OCI-LY1 (cell line): ENCODE results near the gene PROK2.

Experiments
- H2AFZ ChIP-seq: fragments of 200-600 bp; sonication (generic), shearing (Covaris generic); 2 replicates; pipeline ENCODE4 v1.6.0; 2014; ENCODE audit warnings: antibody characterized with exemption, mild to moderate bottlenecking, low read length
- H3F3A ChIP-seq: fragments of 200-600 bp; sonication (generic), shearing (Covaris generic); 2 replicates; pipeline ENCODE4 v1.6.0; 2014; ENCODE audit warnings: mild to moderate bottlenecking, antibody characterized with exemption, low read length, moderate library complexity; ENCODE audit not compliant: insufficient read depth
- H3K27ac ChIP-seq: fragments of 200-600 bp; sonication (generic); 2 replicates; pipeline ENCODE4 v1.5.1; 2014; ENCODE audit warnings: low read length, mixed run types, mild to moderate bottlenecking, low read depth; ENCODE audit not compliant: poor library complexity, severe bottlenecking
- H3K27me3 ChIP-seq: fragments of 200-600 bp; sonication (generic); 2 replicates; pipeline ENCODE4 v1.6.0; 2014; ENCODE audit warnings: antibody characterized with exemption, mild to moderate bottlenecking, low read length, moderate library complexity; ENCODE audit not compliant: insufficient read depth
- H3K36me3 ChIP-seq: fragments of 200-600 bp; sonication (generic); 2 replicates; pipeline ENCODE4 v1.6.1; 2014; ENCODE audit warnings: mild to moderate bottlenecking, antibody characterized with exemption, low read length, moderate library complexity, mixed read lengths; ENCODE audit not compliant: insufficient read depth
- H3K4me1 ChIP-seq: fragments of 200-600 bp; sonication (generic); 2 replicates; pipeline ENCODE4 v1.5.1; 2014; ENCODE audit warnings: mild to moderate bottlenecking, low read length, moderate library complexity; ENCODE audit not compliant: insufficient read depth, severe bottlenecking
- H3K4me2 ChIP-seq: fragments of 200-600 bp; sonication (generic), shearing (Covaris generic); 2 replicates; pipeline ENCODE4 v1.6.1; 2014; ENCODE audit warnings: low read length
- H3K4me3 ChIP-seq: fragments of 200-600 bp; sonication (generic); 2 replicates; pipeline ENCODE4 v1.5.1; 2014; ENCODE audit warnings: low read length, low read depth, mild to moderate bottlenecking, mixed read lengths; ENCODE audit not compliant: poor library complexity, severe bottlenecking
- H3K79me2 ChIP-seq: fragments of 200-600 bp; shearing (Covaris generic); 2 replicates; pipeline ENCODE4 v1.6.1; 2016; ENCODE audit warnings: mixed run types, low read length, mixed read lengths; ENCODE audit not compliant: insufficient read depth
- H3K9ac ChIP-seq: fragments of 200-600 bp; sonication (generic), shearing (Covaris generic); 2 replicates; pipeline ENCODE4 v1.6.1; 2014; ENCODE audit warnings: mild to moderate bottlenecking, low read length, mixed read lengths
- H3K9me2 ChIP-seq: fragments of 200-600 bp; sonication (generic), shearing (Covaris generic); 2 replicates; pipeline ENCODE4 v1.6.1; 2014; ENCODE audit warnings: low read depth, mild to moderate bottlenecking, low read length, mixed read lengths
- H3K9me3 ChIP-seq: fragments of 200-600 bp; shearing (Covaris generic); 2 replicates; pipeline ENCODE4 v1.6.1; 2014; ENCODE audit warnings: low read length, mixed read lengths
- H4K20me1 ChIP-seq: fragments of 200-600 bp; sonication (generic), shearing (Covaris generic); 2 replicates; pipeline ENCODE4 v1.6.0; 2016; ENCODE audit warnings: mild to moderate bottlenecking, low read length; ENCODE audit not compliant: insufficient read depth
- CTCF ChIP-seq: fragments of 200-600 bp; sonication (generic), shearing (Covaris generic); IDR thresholded peaks from 2 replicates; pipeline ENCODE4 v1.5.1; 2017; ENCODE audit warnings: mild to moderate bottlenecking, antibody characterized with exemption, low read length, moderate library complexity, mixed read lengths
- EZH2 ChIP-seq: fragments of 200-600 bp; sonication (generic), shearing (Covaris generic); IDR thresholded peaks from 2 replicates; pipeline ENCODE4 v1.8.0; 2017; ENCODE audit warnings: borderline replicate concordance, mixed run types, mild to moderate bottlenecking, antibody characterized with exemption, low read length, moderate library complexity, mixed read lengths

PROK2 gene

GRCh38 chr3:71771126-71771525 is 13.8 kb downstream of the PROK2 start:
- no peaks in the 10 kb centered on the region for H3K79me2 ChIP-seq
- no peaks in the 10 kb centered on the region for H3K27me3 ChIP-seq
- H3K36me3 ChIP-seq, result no peaks in the 10 kb centered on the region
- no peaks in the 10 kb centered on the region for H3K9me2 ChIP-seq
- H2AFZ ChIP-seq, result no peak overlapping the region
- no peak overlapping the region for H3K4me3 ChIP-seq
- no peak overlapping the region for H3K27ac ChIP-seq
- H3F3A ChIP-seq, result no peaks in the 10 kb centered on the region
- H3K9me3 ChIP-seq, result no peaks in the 10 kb centered on the region
- H3K9ac ChIP-seq, result no peak overlapping the region
- H3K4me1 ChIP-seq, result no peaks in the 10 kb centered on the region
- TF ChIP-seq CTCF (no peak), EZH2 (no peak)
- H4K20me1 ChIP-seq, result no peaks in the 10 kb centered on the region
- H3K4me2 ChIP-seq, result no peak overlapping the region

- H2AFZ ChIP-seq, result no peak overlapping the region
- H3K4me3 ChIP-seq, result no peak overlapping the region
- no peaks in the 10 kb centered on the region for H3F3A ChIP-seq
- H3K27me3 ChIP-seq, result no peaks in the 10 kb centered on the region
- no peaks in the 10 kb centered on the region for H4K20me1 ChIP-seq
- H3K27ac ChIP-seq, result no peak overlapping the region
- no peaks in the 10 kb centered on the region for H3K9me2 ChIP-seq
- no peak overlapping the region for H3K9ac ChIP-seq
- no peaks in the 10 kb centered on the region for H3K36me3 ChIP-seq
- no peaks in the 10 kb centered on the region for H3K4me1 ChIP-seq
- H3K79me2 ChIP-seq, result no peaks in the 10 kb centered on the region
- TF ChIP-seq CTCF (no peak), EZH2 (no peak)
- H3K9me3 ChIP-seq, result no peaks in the 10 kb centered on the region
- no peak overlapping the region for H3K4me2 ChIP-seq
These were observed 21.5 kb downstream of the PROK2 start for GRCh38 chr3:71763426-71763825.

GRCh38 chr3:71760140-71760539 is 24.8 kb downstream of the PROK2 start:
- Histone ChIP-seq H3K36me3 (no peaks in the 10 kb centered on the region), H3K27me3 (no peaks in the 10 kb centered on the region), H3K27ac (no peak overlapping the region), H3K79me2 (no peaks in the 10 kb centered on the region), H3K9me3 (no peaks in the 10 kb centered on the region), H3F3A (no peaks in the 10 kb centered on the region), H3K9me2 (no peaks in the 10 kb centered on the region), H3K9ac (no peak overlapping the region), H4K20me1 (no peaks in the 10 kb centered on the region), H3K4me1 (no peaks in the 10 kb centered on the region), H3K4me3 (no peak overlapping the region), H2AFZ (no peak overlapping the region), H3K4me2 (no peak overlapping the region)
- TF ChIP-seq EZH2 (no peak), CTCF (no peak)
